Measurements from ENCODE around the gene PAXIP1.

PAXIP1 gene

GRCh38 chr7:154910977-154911376 is 91.9 kb downstream of the PAXIP1 start:
- DNase-seq, result no peak

GRCh38 chr7:154910125-154910524 is 92.8 kb downstream of the PAXIP1 start:
- DNase-seq, result no peak

GRCh38 chr7:154909241-154910105 is 93.5 kb downstream of the PAXIP1 start:
- DNase-seq, result no peak

- no peak for DNase-seq
Observed at GRCh38 chr7:154907651-154908620, 95.0 kb downstream of the PAXIP1 start.

- DNase-seq, result no peak
Observed at GRCh38 chr7:154906736-154907355, 96.1 kb downstream of the PAXIP1 start.

GRCh38 chr7:154906201-154906600 is 96.7 kb downstream of the PAXIP1 start:
- no peak for DNase-seq

- DNase-seq, result no peak
Observed at GRCh38 chr7:154905615-154906014, 97.3 kb downstream of the PAXIP1 start.

- no peak for DNase-seq
Observed at GRCh38 chr7:154905146-154905545, 97.8 kb downstream of the PAXIP1 start.

GRCh38 chr7:154903083-154903731 is 99.7 kb downstream of the PAXIP1 start:
- no peak for DNase-seq

GRCh38 chr7:154902600-154903082 is 100.3 kb downstream of the PAXIP1 start:
- no peak for DNase-seq

GRCh38 chr7:154899862-154900261 is 103.1 kb downstream of the PAXIP1 start:
- DNase-seq, result no peak

- no peak for DNase-seq
Observed at GRCh38 chr7:154898973-154899855, 103.7 kb downstream of the PAXIP1 start.

- DNase-seq, result no peak
Observed at GRCh38 chr7:154896076-154896475, 106.8 kb downstream of the PAXIP1 start.

Data from hematopoietic multipotent progenitor cell treated with erythropoietin and hydrocortisone succinate and interleukin-3 and kit ligand, for 4 days (in vitro differentiated cells).